Osteocyte (in vitro differentiated cells): Measurements from ENCODE around the gene ANO5. TPM values are rescaled to one million over a fixed set of nuclear protein-coding genes. Genes with fewer than 3 reads are reported as not detected.

Source experiments
- DNase-seq: peaks from one replicate; pipeline ENCODE4 v3.0.0; 2021; ENCODE audit warnings: mixed read lengths; ENCODE audit not compliant: unreplicated experiment; ENCODE audit errors: extremely low spot score
- H3K27ac Mint-ChIP-seq: one replicate; pipeline ENCODE4 v1.8.0; 2021; ENCODE audit warnings: mild to moderate bottlenecking, mixed read lengths; ENCODE audit not compliant: unreplicated experiment
- H3K27me3 Mint-ChIP-seq: one replicate; pipeline ENCODE4 v1.8.0; 2021; ENCODE audit warnings: mixed read lengths; ENCODE audit not compliant: unreplicated experiment
- H3K36me3 Mint-ChIP-seq: one replicate; pipeline ENCODE4 v1.8.0; 2021; ENCODE audit warnings: mixed read lengths; ENCODE audit not compliant: unreplicated experiment
- H3K4me1 Mint-ChIP-seq: one replicate; pipeline ENCODE4 v1.8.0; 2021; ENCODE audit warnings: mixed read lengths; ENCODE audit not compliant: unreplicated experiment
- H3K4me3 Mint-ChIP-seq: one replicate; pipeline ENCODE4 v1.8.0; 2021; ENCODE audit warnings: mild to moderate bottlenecking, moderate library complexity, mixed read lengths; ENCODE audit not compliant: unreplicated experiment
- H3K9me3 Mint-ChIP-seq: one replicate; pipeline ENCODE4 v1.8.0; 2021; ENCODE audit warnings: mixed read lengths; ENCODE audit not compliant: unreplicated experiment
- total RNA-seq: library from RNA; stranded (reverse); gene quantifications from 2 replicates; pipeline ENCODE4 v1.2.1, GENCODE V29; 2021
- TF ChIP-seq, protein P1 (sequence below): fragments of 200-600 bp; sonication (generic); IDR thresholded peaks from 2 replicates; pipeline ENCODE4 v1.5.0; 2021; ENCODE audit warnings: antibody characterized with exemption, mild to moderate bottlenecking, moderate library complexity

The ANO5 gene
- total RNA-seq, 1 donor from 2014 or later: not detected

DNA sequence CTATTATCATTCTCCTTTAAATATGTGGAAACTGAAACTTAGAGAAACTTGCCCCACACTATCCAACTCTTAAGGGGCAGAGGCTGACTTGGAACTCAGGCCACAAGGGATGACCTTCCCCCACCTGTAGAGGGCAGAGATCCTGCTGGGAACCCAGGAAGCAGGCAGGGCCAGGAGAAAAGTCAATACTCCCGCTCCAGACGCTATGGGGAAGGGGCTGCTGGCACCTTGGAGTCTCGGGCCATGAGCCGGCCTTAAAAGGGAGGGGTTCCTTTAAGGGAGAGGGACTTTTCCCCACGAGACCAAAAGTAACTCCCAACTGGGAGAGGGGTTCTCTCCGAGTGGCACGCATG lies 620 bp upstream of the ANO5 start:
- peaks cover 35% of the 10 kb centered on the region for H3K27me3 Mint-ChIP-seq
- no peaks in the 10 kb centered on the region for H3K9me3 Mint-ChIP-seq
- TF ChIP-seq, protein P1, sequence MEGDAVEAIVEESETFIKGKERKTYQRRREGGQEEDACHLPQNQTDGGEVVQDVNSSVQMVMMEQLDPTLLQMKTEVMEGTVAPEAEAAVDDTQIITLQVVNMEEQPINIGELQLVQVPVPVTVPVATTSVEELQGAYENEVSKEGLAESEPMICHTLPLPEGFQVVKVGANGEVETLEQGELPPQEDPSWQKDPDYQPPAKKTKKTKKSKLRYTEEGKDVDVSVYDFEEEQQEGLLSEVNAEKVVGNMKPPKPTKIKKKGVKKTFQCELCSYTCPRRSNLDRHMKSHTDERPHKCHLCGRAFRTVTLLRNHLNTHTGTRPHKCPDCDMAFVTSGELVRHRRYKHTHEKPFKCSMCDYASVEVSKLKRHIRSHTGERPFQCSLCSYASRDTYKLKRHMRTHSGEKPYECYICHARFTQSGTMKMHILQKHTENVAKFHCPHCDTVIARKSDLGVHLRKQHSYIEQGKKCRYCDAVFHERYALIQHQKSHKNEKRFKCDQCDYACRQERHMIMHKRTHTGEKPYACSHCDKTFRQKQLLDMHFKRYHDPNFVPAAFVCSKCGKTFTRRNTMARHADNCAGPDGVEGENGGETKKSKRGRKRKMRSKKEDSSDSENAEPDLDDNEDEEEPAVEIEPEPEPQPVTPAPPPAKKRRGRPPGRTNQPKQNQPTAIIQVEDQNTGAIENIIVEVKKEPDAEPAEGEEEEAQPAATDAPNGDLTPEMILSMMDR: no peak
- H3K36me3 Mint-ChIP-seq: no peaks in the 10 kb centered on the region
- peaks cover 12% of the 10 kb centered on the region for H3K4me1 Mint-ChIP-seq
- no peak overlapping the region for H3K27ac Mint-ChIP-seq
- DNase-seq: no peak
- H3K4me3 Mint-ChIP-seq: peak overlapping the region; percentile 74

DNA sequence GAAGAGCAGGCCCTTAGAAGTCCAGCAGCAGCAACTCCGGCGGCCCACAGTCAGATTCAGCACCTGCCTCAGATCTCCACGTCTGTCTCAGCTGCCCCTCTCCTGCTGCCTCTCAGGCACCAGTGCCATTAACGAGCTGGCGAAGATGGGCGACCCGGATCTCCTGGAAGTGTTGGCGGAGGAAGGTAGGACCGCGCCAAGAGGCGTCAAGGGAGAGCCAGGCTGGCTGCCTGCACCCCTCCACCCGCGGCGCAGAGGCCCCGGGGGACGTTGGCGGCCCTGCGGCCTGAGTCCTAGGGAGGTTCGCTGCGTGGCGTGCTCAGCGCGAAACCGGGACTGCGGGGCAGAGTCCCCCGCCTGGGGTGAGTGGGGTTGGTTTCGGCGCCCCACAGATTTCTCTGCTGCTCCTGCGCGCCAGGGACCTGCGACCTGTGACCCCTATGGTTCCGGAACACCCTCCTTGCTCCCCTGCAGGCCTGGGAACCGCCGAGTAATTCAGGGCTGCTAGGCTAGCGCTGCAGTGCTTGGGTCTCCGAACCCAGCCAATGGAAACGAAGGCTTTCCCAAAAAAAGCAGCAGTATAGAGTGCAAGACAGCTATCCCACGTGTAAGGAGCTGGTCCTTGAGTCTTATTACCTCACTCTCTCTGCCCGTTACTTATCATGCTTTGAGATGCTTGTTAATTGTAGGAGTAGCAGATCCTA lies 615 bp downstream of the ANO5 start:
- Mint-ChIP-seq H3K4me1 (peaks cover 12% of the 10 kb centered on the region), H3K9me3 (no peaks in the 10 kb centered on the region), H3K4me3 (peak overlapping the region; percentile 74), H3K36me3 (no peaks in the 10 kb centered on the region), H3K27me3 (peaks cover 35% of the 10 kb centered on the region), H3K27ac (no peak overlapping the region)
- DNase-seq: no peak
- TF ChIP-seq, protein P1: no peak

DNA sequence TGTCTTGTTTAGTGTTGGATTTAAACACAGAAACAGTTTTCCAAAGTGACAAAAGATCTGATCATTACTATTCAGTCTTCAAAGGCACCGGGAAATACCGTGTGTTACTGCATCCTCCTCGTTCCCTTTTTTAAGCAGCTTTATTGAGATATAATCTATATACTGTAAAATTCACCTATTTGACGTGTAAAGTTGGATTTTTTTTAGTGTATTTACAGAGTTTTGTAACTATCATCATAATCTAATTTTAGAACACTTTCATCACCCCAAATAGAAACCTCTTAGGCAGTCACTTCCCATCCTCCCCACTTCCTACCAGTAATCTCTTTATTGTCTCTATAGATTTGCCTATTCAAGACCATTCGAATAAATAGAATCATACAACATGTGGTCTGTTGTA lies 1.4 kb downstream of the ANO5 start:
- Mint-ChIP-seq H3K9me3 (no peaks in the 10 kb centered on the region), H3K4me1 (peaks cover 12% of the 10 kb centered on the region), H3K27ac (no peak overlapping the region), H3K36me3 (no peaks in the 10 kb centered on the region), H3K27me3 (peaks cover 35% of the 10 kb centered on the region), H3K4me3 (no peak overlapping the region)
- TF ChIP-seq, protein P1: no peak
- DNase-seq: no peak

DNA sequence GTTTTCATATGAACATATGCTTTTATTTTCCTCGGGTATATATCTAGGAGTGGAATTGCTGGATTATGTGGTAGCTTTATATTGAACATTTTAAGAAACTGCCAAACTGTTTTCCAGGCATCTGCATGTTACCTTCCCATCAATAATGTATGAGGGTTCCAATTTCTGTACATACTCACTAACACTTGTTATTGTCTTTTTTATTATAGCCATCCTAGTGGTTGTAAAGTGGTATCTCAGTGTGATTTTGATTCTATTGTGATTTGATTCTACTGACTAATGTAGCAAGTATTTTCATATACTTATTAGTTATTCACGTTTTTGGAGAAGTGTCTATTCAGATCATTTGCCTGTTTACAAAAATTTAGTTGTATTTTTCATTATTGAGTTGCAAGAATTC lies 2.0 kb downstream of the ANO5 start:
- H3K27me3 Mint-ChIP-seq: peaks cover 35% of the 10 kb centered on the region
- TF ChIP-seq, protein P1: no peak
- DNase-seq: no peak
- no peak overlapping the region for H3K4me3 Mint-ChIP-seq
- H3K36me3 Mint-ChIP-seq: no peaks in the 10 kb centered on the region
- no peaks in the 10 kb centered on the region for H3K9me3 Mint-ChIP-seq
- H3K4me1 Mint-ChIP-seq: peaks cover 12% of the 10 kb centered on the region
- H3K27ac Mint-ChIP-seq: no peak overlapping the region

DNA sequence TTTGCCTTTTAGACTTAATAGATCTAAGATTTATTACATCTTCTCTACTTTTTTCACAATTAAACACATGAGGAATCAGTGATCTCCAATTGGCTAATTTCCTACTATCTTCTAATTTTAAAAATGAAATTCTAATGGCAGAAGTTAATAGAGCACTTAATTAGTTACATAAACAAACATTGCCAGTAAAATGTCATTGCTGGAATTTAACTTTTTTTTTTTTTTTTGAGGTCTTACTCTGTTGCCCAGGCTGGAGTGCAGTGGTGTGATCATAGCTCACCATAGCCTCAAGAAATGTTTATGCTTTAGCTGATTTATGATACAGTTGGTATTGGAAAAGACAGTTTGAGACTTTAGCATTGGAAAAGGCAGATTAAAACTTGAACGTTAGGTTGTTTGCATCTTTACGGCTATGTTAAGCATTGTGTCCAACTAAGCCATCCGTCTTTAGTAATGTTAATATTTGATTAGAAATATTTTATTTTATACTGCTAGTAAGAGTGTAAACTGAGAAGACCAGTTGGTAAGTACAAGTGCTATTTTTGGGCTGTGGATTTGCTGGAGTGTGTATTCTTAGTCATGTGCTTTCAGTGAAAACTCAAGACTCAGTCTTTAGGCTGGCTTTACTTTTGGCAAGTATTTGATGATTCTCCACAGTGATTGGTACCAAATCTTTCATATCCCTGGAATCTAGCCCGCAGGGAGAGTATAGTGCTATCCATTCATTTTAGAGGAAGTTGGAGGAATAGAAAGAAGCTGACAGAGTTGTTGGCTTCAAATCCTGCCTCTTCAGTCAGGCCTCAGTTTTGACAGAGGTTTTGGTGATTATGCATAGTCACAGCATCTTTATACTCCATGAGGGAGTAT lies 4.5 kb downstream of the ANO5 start:
- no peaks in the 10 kb centered on the region for H3K36me3 Mint-ChIP-seq
- TF ChIP-seq, protein P1: no peak
- H3K4me1 Mint-ChIP-seq: peaks cover 10% of the 10 kb centered on the region
- H3K27me3 Mint-ChIP-seq: peaks cover 23% of the 10 kb centered on the region
- no peak for DNase-seq
- no peak overlapping the region for H3K4me3 Mint-ChIP-seq
- no peak overlapping the region for H3K27ac Mint-ChIP-seq
- no peaks in the 10 kb centered on the region for H3K9me3 Mint-ChIP-seq
